GM18861 (cell line): ENCODE results near the gene ARHGEF19.
"Not testable (repeated sequence)": the region's sequence is repeated elsewhere in the genome, so short reads cannot be mapped to it uniquely, and the experiment has no call there.

Experiments
- ATAC-seq: cut with Tn5 transposase; IDR thresholded peaks from one replicate; pipeline ENCODE4 v1.9.1; 2021; ENCODE audit not compliant: unreplicated experiment

Gene ARHGEF19

GRCh38 chr1:16205891-16206546 is 6.4 kb downstream of the ARHGEF19 start:
- ATAC-seq, result peak; percentile 21

- ATAC-seq, result no peak
These were observed 7.1 kb downstream of the ARHGEF19 start for GRCh38 chr1:16205334-16205671.

GRCh38 chr1:16204634-16205333 is 7.7 kb downstream of the ARHGEF19 start:
- no peak for ATAC-seq

- ATAC-seq, result no peak
These were observed 8.2 kb downstream of the ARHGEF19 start for GRCh38 chr1:16204216-16204615.

- ATAC-seq, result no peak
These were observed 8.9 kb downstream of the ARHGEF19 start for GRCh38 chr1:16203550-16203949.

- no peak for ATAC-seq
These were observed 9.9 kb downstream of the ARHGEF19 start for GRCh38 chr1:16202281-16203210.

GRCh38 chr1:16199700-16200099 is 12.8 kb downstream of the ARHGEF19 start:
- no peak for ATAC-seq

GRCh38 chr1:16199157-16199501 is 13.3 kb downstream of the ARHGEF19 start:
- ATAC-seq, result no peak

- no peak for ATAC-seq
These were observed 13.9 kb downstream of the ARHGEF19 start for GRCh38 chr1:16198444-16199156.

GRCh38 chr1:16196874-16197273 is 15.6 kb downstream of the ARHGEF19 start:
- ATAC-seq, result no peak

- ATAC-seq, result not testable (repeated sequence)
These were observed 16.3 kb downstream of the ARHGEF19 start for GRCh38 chr1:16196139-16196538.

GRCh38 chr1:16195518-16195905 is 16.9 kb downstream of the ARHGEF19 start:
- ATAC-seq, result no peak

GRCh38 chr1:16191916-16192546 is 20.4 kb downstream of the ARHGEF19 start:
- ATAC-seq, result no peak

- ATAC-seq, result no peak
These were observed 21.1 kb downstream of the ARHGEF19 start for GRCh38 chr1:16191309-16191708.

- ATAC-seq, result no peak
These were observed 22.4 kb downstream of the ARHGEF19 start for GRCh38 chr1:16189921-16190621.

- ATAC-seq, result no peak
These were observed 23.4 kb downstream of the ARHGEF19 start for GRCh38 chr1:16189003-16189402.

GRCh38 chr1:16187748-16188401 is 24.6 kb downstream of the ARHGEF19 start:
- ATAC-seq, result no peak

GRCh38 chr1:16186655-16187235 is 25.7 kb downstream of the ARHGEF19 start:
- ATAC-seq, result no peak
